Neural cell (in vitro differentiated cells): ENCODE results near the gene DUS2.

Source experiments
- EZH2 ChIP-seq: fragments of 200-600, 300-800 bp; shearing (Covaris generic), sonication (generic); IDR thresholded peaks from 2 replicates; pipeline ENCODE4 v1.6.1; 2014; ENCODE audit warnings: antibody characterized with exemption, low read length, borderline replicate concordance, mild to moderate bottlenecking; ENCODE audit not compliant: insufficient read depth, poor library complexity, severe bottlenecking
- RAD21 ChIP-seq: fragments of 450-650 bp; conservative IDR thresholded peaks from 2 replicates; pipeline ENCODE4 v1.6.1; 2014; ENCODE audit warnings: antibody characterized with exemption, mild to moderate bottlenecking, moderate library complexity
- TF ChIP-seq, protein P1 (sequence below): fragments of 450-650 bp; IDR thresholded peaks from 2 replicates; pipeline ENCODE4 v1.5.1; 2014; ENCODE audit warnings: antibody characterized with exemption, mild to moderate bottlenecking, moderate library complexity; ENCODE audit not compliant: poor library complexity, severe bottlenecking

GRCh38 chr16:68088130-68088972, 65.3 kb downstream of the DUS2 start:
- TF ChIP-seq EZH2 (no peak), RAD21 (no peak)
- TF ChIP-seq, protein P1, sequence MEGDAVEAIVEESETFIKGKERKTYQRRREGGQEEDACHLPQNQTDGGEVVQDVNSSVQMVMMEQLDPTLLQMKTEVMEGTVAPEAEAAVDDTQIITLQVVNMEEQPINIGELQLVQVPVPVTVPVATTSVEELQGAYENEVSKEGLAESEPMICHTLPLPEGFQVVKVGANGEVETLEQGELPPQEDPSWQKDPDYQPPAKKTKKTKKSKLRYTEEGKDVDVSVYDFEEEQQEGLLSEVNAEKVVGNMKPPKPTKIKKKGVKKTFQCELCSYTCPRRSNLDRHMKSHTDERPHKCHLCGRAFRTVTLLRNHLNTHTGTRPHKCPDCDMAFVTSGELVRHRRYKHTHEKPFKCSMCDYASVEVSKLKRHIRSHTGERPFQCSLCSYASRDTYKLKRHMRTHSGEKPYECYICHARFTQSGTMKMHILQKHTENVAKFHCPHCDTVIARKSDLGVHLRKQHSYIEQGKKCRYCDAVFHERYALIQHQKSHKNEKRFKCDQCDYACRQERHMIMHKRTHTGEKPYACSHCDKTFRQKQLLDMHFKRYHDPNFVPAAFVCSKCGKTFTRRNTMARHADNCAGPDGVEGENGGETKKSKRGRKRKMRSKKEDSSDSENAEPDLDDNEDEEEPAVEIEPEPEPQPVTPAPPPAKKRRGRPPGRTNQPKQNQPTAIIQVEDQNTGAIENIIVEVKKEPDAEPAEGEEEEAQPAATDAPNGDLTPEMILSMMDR: no peak
